ENCODE measurements around the gene POLDIP2. TPM values are rescaled to one million over a fixed set of nuclear protein-coding genes. Genes with fewer than 3 reads are reported as not detected.

The POLDIP2 gene
- total and polyA plus RNA-seq, 11 donors: 97.8 to 194 (median 163) TPM

- Histone ChIP-seq H3K4me3 (no peak overlapping the region), H3K27ac (no peak overlapping the region), H3K36me3 (peaks cover 0 to 66% (median 52%) of the 10 kb centered on the region in 9 donors), H3K4me1 (peaks cover 0 to under 1% (median 0%) of the 10 kb centered on the region in 12 donors), H3K27me3 (no peaks in the 10 kb centered on the region), H3K9me3 (no peaks in the 10 kb centered on the region)
- ATAC-seq: no peak
- intact Hi-C loops (cut with DNase I): no loop called here
- DNase-seq: no peak
- WGBS, 4 donors: 85 to 92% (median 89%) methylated on average over 2 to 8 of the region's 8 CpGs
- TF ChIP-seq POLR2A (IDR thresholded peaks at IDR 0.05) (no peak), CTCF (IDR thresholded peaks at IDR 0.05) (no peak)
These were observed 6.7 kb upstream of the POLDIP2 start for GRCh38 chr17:28363776-28364650.

DNA sequence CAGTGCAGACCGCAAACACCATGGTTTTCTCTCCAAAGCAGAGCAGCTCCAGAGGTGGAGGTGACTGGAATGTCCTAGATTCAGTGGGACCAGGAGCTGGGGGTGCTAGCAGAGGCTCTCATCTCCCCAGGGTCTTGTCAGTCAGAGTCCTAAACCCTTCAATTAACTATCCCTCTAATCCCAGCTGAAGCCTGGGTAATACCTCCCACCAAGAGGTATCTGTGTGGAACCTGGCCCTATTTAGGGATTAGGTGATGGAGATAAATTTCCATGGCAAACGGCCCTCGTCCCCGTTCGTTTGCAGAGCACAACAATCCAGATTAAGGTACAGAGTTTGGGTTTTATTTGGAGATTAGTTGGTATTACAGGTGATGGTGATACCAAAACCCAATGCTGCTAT, 5.9 kb upstream of the POLDIP2 start:
- H3K27ac ChIP-seq: no peak overlapping the region
- intact Hi-C loops (cut with DNase I): no loop called here
- no peaks in the 10 kb centered on the region for H3K9me3 ChIP-seq
- TF ChIP-seq POLR2A (IDR thresholded peaks at IDR 0.05) (no peak), CTCF (IDR thresholded peaks at IDR 0.05) (no peak)
- 75 to 93% (median 86%) methylated on average over 5 of the region's 5 CpGs for WGBS, 4 donors
- H3K4me3 ChIP-seq: no peak overlapping the region
- DNase-seq: no peak
- peaks cover 0 to 8% (median 5%) of the 10 kb centered on the region in 12 donors for H3K4me1 ChIP-seq
- peaks cover 0 to 66% (median 53%) of the 10 kb centered on the region in 9 donors for H3K36me3 ChIP-seq
- no peak for ATAC-seq
- no peaks in the 10 kb centered on the region for H3K27me3 ChIP-seq

DNA sequence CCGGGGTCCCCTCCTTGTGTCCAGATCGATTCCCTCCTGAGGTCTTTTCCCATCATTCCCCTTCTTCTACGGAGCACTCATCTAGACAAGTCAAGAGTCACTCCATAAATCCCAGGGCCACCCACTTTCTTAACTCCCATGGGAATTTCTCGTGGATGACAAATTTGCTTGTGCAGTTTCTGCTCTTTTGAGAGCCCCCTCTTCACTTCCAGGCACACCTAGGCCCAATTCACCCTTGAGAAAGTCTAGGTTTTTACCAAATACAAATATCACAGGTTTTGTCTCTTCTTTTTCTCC, 522 bp upstream of the POLDIP2 start:
- DNase-seq (no peak), ATAC-seq (no peak)
- peak overlapping the region; percentile 64 to 99 (median 93) for H3K4me3 ChIP-seq
- peaks cover 0 to 26% (median 18%) of the 10 kb centered on the region in 12 donors for H3K4me1 ChIP-seq
- intact Hi-C loops (cut with DNase I): loop anchor here in 4 of 10 donors (1.0 to 2.0 kb wide), 3 partner anchors 22 to 23 kb away; partner anchors contain the start of genes IFT20 (in 3 of the 4) and TNFAIP1 (in 3 of the 4)
- H3K36me3 ChIP-seq: peaks cover 0 to 68% (median 61%) of the 10 kb centered on the region in 9 donors
- no peaks in the 10 kb centered on the region for H3K9me3 ChIP-seq
- H3K27ac ChIP-seq: peak overlapping the region; percentile 83 to 97 (median 92)
- WGBS, 4 donors: 2 to 5% (median 3%) methylated on average over 4 of the region's 4 CpGs
- no peaks in the 10 kb centered on the region for H3K27me3 ChIP-seq
- TF ChIP-seq POLR2A (IDR thresholded peaks at IDR 0.05): no peak
- TF ChIP-seq CTCF (IDR thresholded peaks at IDR 0.05): no peak

GRCh38 chr17:28350271-28350670, 7.1 kb downstream of the POLDIP2 start:
- H3K4me3 ChIP-seq: no peak overlapping the region
- H3K36me3 ChIP-seq: peaks cover 0 to 100% (median 96%) of the 10 kb centered on the region in 9 donors
- no peaks in the 10 kb centered on the region for H3K27me3 ChIP-seq
- H3K4me1 ChIP-seq: peaks cover 0 to 36% (median 24%) of the 10 kb centered on the region in 12 donors
- intact Hi-C loops (cut with DNase I): no loop called here
- DNase-seq: no peak
- TF ChIP-seq CTCF (IDR thresholded peaks at IDR 0.05) (no peak), POLR2A (IDR thresholded peaks at IDR 0.05) (no peak)
- H3K9me3 ChIP-seq: no peaks in the 10 kb centered on the region
- H3K27ac ChIP-seq: no peak overlapping the region
- no peak for ATAC-seq
- 90 to 94% (median 93%) methylated on average over 7 of the region's 7 CpGs for WGBS, 4 donors

Measured in heart left ventricle (tissue), 16 donors.